GM12878 (cell line): ENCODE measurements around the gene TMEM272.

Experiments
- CTCF ChIP-seq, 3 experiments: IDR thresholded peaks in 2 of 3; conservative IDR thresholded peaks in 1 of 3; 2 replicates each; pipeline ENCODE4 v1.5.1; 2011; ENCODE audit warnings: low read depth in 3 of 3, low read length in 3 of 3, mild to moderate bottlenecking in 3 of 3, control low read depth in 2 of 3, moderate library complexity in 2 of 3, inconsistent platforms in 1 of 3, mixed read lengths in 1 of 3; ENCODE audit not compliant: control insufficient read depth in 2 of 3, insufficient read depth in 1 of 3; ENCODE audit errors: extremely low read depth in 1 of 3
- EP300 ChIP-seq, 2 experiments: fragments of 150-350 bp in 1 of 2; IDR thresholded peaks; 2 replicates each; pipeline ENCODE4 v1.6.1; 2011 to 2012; ENCODE audit warnings: low read depth in 2 of 2, low read length in 2 of 2, borderline replicate concordance in 1 of 2, improper control_type of control experiment in 1 of 2, inconsistent platforms in 1 of 2; ENCODE audit not compliant: control insufficient read depth in 1 of 2
- MEF2A ChIP-seq: IDR thresholded peaks from 2 replicates; pipeline ENCODE4 v1.6.1; 2011; ENCODE audit warnings: low read depth, mild to moderate bottlenecking, low read length, moderate library complexity; ENCODE audit not compliant: insufficient read depth
- POLR2A ChIP-seq: IDR thresholded peaks from 2 replicates; pipeline ENCODE4 v1.6.1; 2011; ENCODE audit warnings: low read depth, mild to moderate bottlenecking, low read length
- POLR2AphosphoS5 ChIP-seq: IDR thresholded peaks from 2 replicates; pipeline ENCODE4 v1.6.1; 2011; ENCODE audit warnings: mild to moderate bottlenecking, low read length, inconsistent platforms
- SP1 ChIP-seq: IDR thresholded peaks from one replicate; pipeline ENCODE4 v1.6.1; 2011; ENCODE audit warnings: low read depth, low read length
- TAF1 ChIP-seq: IDR thresholded peaks from 2 replicates; pipeline ENCODE4 v1.6.1; 2011; ENCODE audit warnings: mild to moderate bottlenecking, low read depth, low read length, borderline replicate concordance
- ZNF622 ChIP-seq: fragments of 450-650 bp; IDR thresholded peaks from 2 replicates; pipeline ENCODE4 v1.6.1; 2017; ENCODE audit warnings: mild to moderate bottlenecking, inconsistent platforms
- ZSCAN29 ChIP-seq: fragments of 450-650 bp; IDR thresholded peaks from 2 replicates; pipeline ENCODE4 v1.6.1; 2017; ENCODE audit warnings: mild to moderate bottlenecking, moderate library complexity

GRCh38 chr13:51825165-51825592, 19.8 kb downstream of the TMEM272 start:
- TF ChIP-seq ZNF622: no peak
- no peak for TF ChIP-seq CTCF (IDR thresholded peaks at IDR 0.05 in 2 of 3, conservative IDR thresholded peaks at IDR 0.05 in 1 of 3; ENCODE audit: control insufficient read depth in 2 of 3, extremely low read depth in 1 of 3, insufficient read depth in 1 of 3, low read depth in 3 of 3, low read length in 3 of 3)
- TF ChIP-seq MEF2A: no peak
- no peak for TF ChIP-seq POLR2AphosphoS5
- peak; percentile 41; the same call in 1 of the 2 replicates for TF ChIP-seq ZSCAN29
- TF ChIP-seq EP300 (IDR thresholded peaks at IDR 0.05; ENCODE audit: borderline replicate concordance in 1 of 2, control insufficient read depth in 1 of 2, low read depth in 2 of 2, low read length in 2 of 2): peak; percentile 16 to 62; a peak in 1 of 4 replicates
- no peak for TF ChIP-seq TAF1
- no peak for TF ChIP-seq SP1
- TF ChIP-seq POLR2A: no peak
